NCI-H187 treated with DMSO at 0.1 percent for 48 hours (cell line): Measurements from ENCODE around the gene INPP5D.
"Not testable (repeated sequence)": the region's sequence is repeated elsewhere in the genome, so short reads cannot be mapped to it uniquely, and the experiment has no call there.

Experiments used
- DNase-seq: peaks from one replicate; lab custom pipeline; 2025; lab: John Stamatoyannopoulos, UW

The INPP5D gene

GRCh38 chr2:233053928-233054784 lies 6.0 kb upstream of the INPP5D start:
- DNase-seq, result no peak

GRCh38 chr2:233055362-233055761 lies 4.8 kb upstream of the INPP5D start:
- DNase-seq, result no peak

- no peak for DNase-seq
These were observed 3.1 kb upstream of the INPP5D start for GRCh38 chr2:233056961-233057605.

GRCh38 chr2:233058717-233059546 lies 1.2 kb upstream of the INPP5D start:
- DNase-seq, result no peak

GRCh38 chr2:233059547-233059796 lies 670 bp upstream of the INPP5D start:
- no peak for DNase-seq

GRCh38 chr2:233060501-233060979 lies 398 bp downstream of the INPP5D start:
- no peak for DNase-seq

GRCh38 chr2:233060980-233061590 lies 943 bp downstream of the INPP5D start:
- DNase-seq, result no peak

- DNase-seq, result no peak
These were observed 1.7 kb downstream of the INPP5D start for GRCh38 chr2:233061591-233062450.

- DNase-seq, result no peak
These were observed 2.3 kb downstream of the INPP5D start for GRCh38 chr2:233062451-233062850.

- no peak for DNase-seq
These were observed 2.8 kb downstream of the INPP5D start for GRCh38 chr2:233062946-233063268.

GRCh38 chr2:233063269-233063975 lies 3.3 kb downstream of the INPP5D start:
- no peak for DNase-seq

GRCh38 chr2:233063976-233064411 lies 3.9 kb downstream of the INPP5D start:
- no peak for DNase-seq

- DNase-seq, result no peak
These were observed 4.5 kb downstream of the INPP5D start for GRCh38 chr2:233064530-233065199.

- not testable (repeated sequence) for DNase-seq
These were observed 5.1 kb downstream of the INPP5D start for GRCh38 chr2:233065200-233065589.

GRCh38 chr2:233065954-233066470 lies 5.9 kb downstream of the INPP5D start:
- no peak for DNase-seq

- DNase-seq, result no peak
These were observed 8.7 kb downstream of the INPP5D start for GRCh38 chr2:233068762-233069418.

- DNase-seq, result no peak
These were observed 12.7 kb downstream of the INPP5D start for GRCh38 chr2:233072838-233073237.

- DNase-seq, result no peak
These were observed 14.0 kb downstream of the INPP5D start for GRCh38 chr2:233074106-233074505.
